Activated effector memory CD4-positive, alpha-beta T cell treated with anti-CD3 and anti-CD28 coated beads, Interleukin-2, amount 50 U/mL, for 16 hours (primary cell): ENCODE results near the gene PLEKHH2.

ENCODE experiments used
- DNase-seq: peaks from one replicate; pipeline ENCODE4 v3.0.0-alpha.2; 2020

PLEKHH2 gene

GRCh38 chr2:43773876-43774613, 137.0 kb downstream of the PLEKHH2 start, which contains the start of gene DYNC2LI1:
TSS of gene DYNC2LI1 (plus strand) at chr2:43774039. CDS start at chr2:43774139, 100 bp downstream.
- peak; percentile 91 for DNase-seq

GRCh38 chr2:43774617-43775016, 137.6 kb downstream of the PLEKHH2 start:
- DNase-seq: no peak

- DNase-seq: no peak
Measured at GRCh38 chr2:43776324-43776723, 139.3 kb downstream of the PLEKHH2 start.

- no peak for DNase-seq
Measured at GRCh38 chr2:43777306-43777926, 140.4 kb downstream of the PLEKHH2 start.

- DNase-seq: no peak
Measured at GRCh38 chr2:43778233-43778632, 141.2 kb downstream of the PLEKHH2 start.

GRCh38 chr2:43787895-43788294, 150.8 kb downstream of the PLEKHH2 start:
- no peak for DNase-seq

GRCh38 chr2:43788646-43789045, 151.6 kb downstream of the PLEKHH2 start:
- DNase-seq: no peak

GRCh38 chr2:43790147-43790546, 153.1 kb downstream of the PLEKHH2 start:
- DNase-seq: no peak

- no peak for DNase-seq
Measured at GRCh38 chr2:43791035-43791765, 154.1 kb downstream of the PLEKHH2 start.

- DNase-seq: no peak
Measured at GRCh38 chr2:43792653-43793052, 155.6 kb downstream of the PLEKHH2 start.

- no peak for DNase-seq
Measured at GRCh38 chr2:43794956-43795355, 157.9 kb downstream of the PLEKHH2 start.

- DNase-seq: no peak
Measured at GRCh38 chr2:43796206-43796605, 159.1 kb downstream of the PLEKHH2 start.

GRCh38 chr2:43798300-43798699, 161.2 kb downstream of the PLEKHH2 start:
- DNase-seq: no peak

GRCh38 chr2:43800894-43801293, 163.8 kb downstream of the PLEKHH2 start:
- DNase-seq: no peak

GRCh38 chr2:43802135-43802534, 165.1 kb downstream of the PLEKHH2 start:
- no peak for DNase-seq

GRCh38 chr2:43803113-43803512, 166.1 kb downstream of the PLEKHH2 start:
- no peak for DNase-seq

GRCh38 chr2:43806719-43807031, 169.6 kb downstream of the PLEKHH2 start:
- DNase-seq: no peak

- no peak for DNase-seq
Measured at GRCh38 chr2:43810452-43810851, 173.4 kb downstream of the PLEKHH2 start.

- DNase-seq: no peak
Measured at GRCh38 chr2:43810888-43811287, 173.8 kb downstream of the PLEKHH2 start.

- DNase-seq: no peak
Measured at GRCh38 chr2:43812006-43812405, 174.9 kb downstream of the PLEKHH2 start.

GRCh38 chr2:43812947-43813346, 175.9 kb downstream of the PLEKHH2 start:
- no peak for DNase-seq

- DNase-seq: no peak
Measured at GRCh38 chr2:43814711-43815110, 177.7 kb downstream of the PLEKHH2 start.
